K562 (cell line): ENCODE measurements around the gene METRNL. TPM values are rescaled to one million over a fixed set of nuclear protein-coding genes. Genes with fewer than 3 reads are reported as not detected.
A peak's percentile ranks its signal among the peaks of the same experiment; 100 is the strongest.

Experiments used
- ARID1B ChIP-seq: fragments of 450-650 bp; IDR thresholded peaks from 2 replicates; pipeline ENCODE4 v1.6.1; 2016; ENCODE audit warnings: antibody characterized with exemption, mild to moderate bottlenecking, inconsistent platforms
- CHD1 ChIP-seq: fragments of 200-600 bp; sonication (generic); IDR thresholded peaks from one replicate; pipeline ENCODE4 v1.6.1; 2012; ENCODE audit warnings: mild to moderate bottlenecking, moderate library complexity, low read length, inconsistent platforms
- EP300 ChIP-seq: IDR thresholded peaks from 2 replicates; pipeline ENCODE4 v1.6.1; 2012; ENCODE audit warnings: low read length, improper control_type of control experiment
- FOXA1 ChIP-seq: fragments of 450-650 bp; IDR thresholded peaks from 2 replicates; pipeline ENCODE4 v1.6.1; 2016; ENCODE audit warnings: mild to moderate bottlenecking, borderline replicate concordance
- FOXK2 ChIP-seq, 2 experiments: fragments of 450-650 bp; IDR thresholded peaks in 1 of 2; conservative IDR thresholded peaks in 1 of 2; 2 replicates each; pipeline ENCODE4 v1.6.1; 2016; ENCODE audit warnings: low read depth in 2 of 2, mild to moderate bottlenecking in 1 of 2
- GATAD2A ChIP-seq: fragments of 450-650 bp; IDR thresholded peaks from 2 replicates; pipeline ENCODE4 v1.6.1; 2017
- GTF2A2 ChIP-seq: IDR thresholded peaks from 2 replicates; pipeline ENCODE4 v1.6.1; 2016; ENCODE audit warnings: mild to moderate bottlenecking, missing genetic modification characterization, missing compliant biosample characterization
- HLTF ChIP-seq: fragments of 450-650 bp; IDR thresholded peaks from 2 replicates; pipeline ENCODE4 v1.6.1; 2016
- HOXB6 ChIP-seq: fragments of 250-450 bp; sonication (Bioruptor Pico); IDR thresholded peaks from 2 replicates; pipeline ENCODE4 v1.5.1; 2022; ENCODE audit warnings: mild to moderate bottlenecking, borderline replicate concordance
- PBX2 ChIP-seq, 2 experiments: IDR thresholded peaks in 1 of 2; conservative IDR thresholded peaks in 1 of 2; 2 replicates each; pipeline ENCODE4 v1.6.1; 2016; ENCODE audit warnings: low read depth in 2 of 2, mild to moderate bottlenecking in 1 of 2, missing compliant biosample characterization in 1 of 2, missing genetic modification characterization in 1 of 2, moderate library complexity in 1 of 2
- RAD21 ChIP-seq, 2 experiments: fragments of 250-450 bp in 1 of 2; fragments of 450-650 bp in 1 of 2; sonication (Bioruptor Pico) in 1 of 2; formaldehyde crosslinking in 1 of 2; IDR thresholded peaks in 1 of 2; conservative IDR thresholded peaks in 1 of 2; 2 replicates each; pipeline versions ENCODE4 v1.4.0 to v1.8.0; 2020 to 2022; ENCODE audit warnings: mild to moderate bottlenecking in 2 of 2, moderate library complexity in 1 of 2
- SRSF1 ChIP-seq: fragments of 200-400 bp; formaldehyde crosslinking; IDR thresholded peaks from 2 replicates; pipeline ENCODE4 v1.6.1; 2017; ENCODE audit warnings: mild to moderate bottlenecking, low read depth, low read length, moderate library complexity
- TCF3 ChIP-seq: sonication (generic); formaldehyde crosslinking; IDR thresholded peaks from 2 replicates; pipeline ENCODE4 v1.4.0; 2020; ENCODE audit warnings: mild to moderate bottlenecking, missing genetic modification reagents
- TEAD4 ChIP-seq, 2 experiments: sonication (generic) in 1 of 2; formaldehyde crosslinking in 1 of 2; IDR thresholded peaks; 2 replicates each; pipeline versions ENCODE4 v1.6.1 to v1.8.0; 2012 to 2022; ENCODE audit warnings: borderline replicate concordance in 1 of 2, inconsistent platforms in 1 of 2, low read length in 1 of 2, mild to moderate bottlenecking in 1 of 2, missing genetic modification reagents in 1 of 2
- TGIF2 ChIP-seq: sonication (generic); formaldehyde crosslinking; IDR thresholded peaks from 2 replicates; pipeline ENCODE4 v1.8.1; 2022; ENCODE audit warnings: mild to moderate bottlenecking, missing genetic modification reagents, moderate library complexity
- THAP7 ChIP-seq: fragments of 250-450 bp; sonication (Bioruptor Pico); IDR thresholded peaks from 2 replicates; pipeline ENCODE4 v1.5.0; 2021
- ZC3H4 ChIP-seq: sonication (generic); formaldehyde crosslinking; IDR thresholded peaks from 2 replicates; pipeline ENCODE4 v1.9.0; 2021; ENCODE audit warnings: missing genetic modification reagents, borderline replicate concordance
- ZNF174 ChIP-seq: fragments of 250-450 bp; sonication (Bioruptor Pico); IDR thresholded peaks from 2 replicates; pipeline ENCODE4 v1.4.0; 2020; ENCODE audit warnings: mild to moderate bottlenecking
- ZNF263 ChIP-seq: sonication (generic); formaldehyde crosslinking; IDR thresholded peaks from 2 replicates; pipeline ENCODE4 v1.8.0; 2022; ENCODE audit warnings: mild to moderate bottlenecking, missing genetic modification reagents, borderline replicate concordance
- ZNF277 ChIP-seq: fragments of 250-450 bp; sonication (Bioruptor Pico); IDR thresholded peaks from 2 replicates; pipeline ENCODE4 v1.8.0; 2022; ENCODE audit warnings: inconsistent platforms, mild to moderate bottlenecking, moderate library complexity, borderline replicate concordance
- ZNF766 ChIP-seq: fragments of 200-800 bp; sonication (Bioruptor generic); conservative IDR thresholded peaks from 2 replicates; pipeline ENCODE4 v1.6.1; 2016; ENCODE audit warnings: missing genetic modification characterization, missing compliant biosample characterization
- polyA plus RNA-seq, 8 experiments: library from polyadenylated mRNA; depleted of rRNA in 4 of 8; stranded (reverse) in 5 of 8; unstranded in 3 of 8; fragments of >200 nt; fragmentation: Nextera tagmentation in 2 of 8; fragmentation: Illumina TruSeq in 1 of 8; extraction: Ambion mirVana in 2 of 8; extraction: Trizol in 1 of 8; gene quantifications; 2 replicates each; pipeline versions ENCODE4 v1.2.1 to v1.2.3, GENCODE V29; 2011 to 2014; ENCODE audit warnings: inconsistent platforms in 1 of 8, missing spikeins in 1 of 8
- total RNA-seq, 7 experiments: library from RNA; depleted of rRNA in 6 of 7; stranded (reverse); fragments of >200 nt in 6 of 7; fragmentation: Illumina TruSeq in 2 of 7; extraction: Trizol in 2 of 7; gene quantifications; 2 replicates each; pipeline versions ENCODE4 v1.2.1 to v1.2.3, GENCODE V29; 2011 to 2021; ENCODE audit warnings: low replicate concordance in 1 of 7
- TF ChIP-seq, protein P1 (sequence below): fragments of 450-650 bp; conservative IDR thresholded peaks from 2 replicates; pipeline ENCODE4 v1.6.1; 2016; ENCODE audit warnings: missing genetic modification characterization, low read depth, mild to moderate bottlenecking, control low read depth, missing compliant biosample characterization

METRNL gene
- total and polyA plus RNA-seq, 9 of the 15 experiments (the other 6 are each of a cell fraction or from before 2014, with no cell fraction given), result 0.17 to 31.8 (median 2.9) TPM

- TF ChIP-seq ZC3H4 (CRISPR knock-in tag) (no peak), RAD21 (CRISPR knock-in tag; conservative IDR thresholded peaks at IDR 0.05 in 1 of 2, IDR thresholded peaks at IDR 0.05 in 1 of 2) (no peak), SRSF1 (no peak), EP300 (peak; percentile 39; the same call in 1 of the 2 replicates), ZNF263 (CRISPR knock-in tag) (no peak), HLTF (no peak), FOXA1 (no peak), ZNF277 (no peak), ARID1B (peak; percentile 75), CHD1 (no peak), TCF3 (CRISPR knock-in tag) (peak; percentile 75), TEAD4 (IDR thresholded peaks at IDR 0.05; ENCODE audit: low read length) (0 out of 2 replicates have a peak, but pooled peaks have one; percentile 41), TEAD4 (CRISPR knock-in tag; IDR thresholded peaks at IDR 0.05; ENCODE audit: borderline replicate concordance) (no peak), THAP7 (no peak), FOXK2 (conservative IDR thresholded peaks at IDR 0.05 in 1 of 2, IDR thresholded peaks at IDR 0.05 in 1 of 2; ENCODE audit: low read depth in 2 of 2) (no peak), GTF2A2 (no peak), GATAD2A (0 out of 2 replicates have a peak, but pooled peaks have one; percentile 51), ZNF174 (CRISPR knock-in tag) (no peak), TGIF2 (no peak), HOXB6 (no peak), PBX2 (CRISPR knock-in tag; IDR thresholded peaks at IDR 0.05; ENCODE audit: low read depth) (no peak), PBX2 (tag; conservative IDR thresholded peaks at IDR 0.05; ENCODE audit: low read depth) (no peak), ZNF766 (CRISPR knock-in tag) (no peak)
- TF ChIP-seq, protein P1, sequence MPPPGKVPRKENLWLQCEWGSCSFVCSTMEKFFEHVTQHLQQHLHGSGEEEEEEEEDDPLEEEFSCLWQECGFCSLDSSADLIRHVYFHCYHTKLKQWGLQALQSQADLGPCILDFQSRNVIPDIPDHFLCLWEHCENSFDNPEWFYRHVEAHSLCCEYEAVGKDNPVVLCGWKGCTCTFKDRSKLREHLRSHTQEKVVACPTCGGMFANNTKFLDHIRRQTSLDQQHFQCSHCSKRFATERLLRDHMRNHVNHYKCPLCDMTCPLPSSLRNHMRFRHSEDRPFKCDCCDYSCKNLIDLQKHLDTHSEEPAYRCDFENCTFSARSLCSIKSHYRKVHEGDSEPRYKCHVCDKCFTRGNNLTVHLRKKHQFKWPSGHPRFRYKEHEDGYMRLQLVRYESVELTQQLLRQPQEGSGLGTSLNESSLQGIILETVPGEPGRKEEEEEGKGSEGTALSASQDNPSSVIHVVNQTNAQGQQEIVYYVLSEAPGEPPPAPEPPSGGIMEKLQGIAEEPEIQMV, result no peak
These were observed 11.6 kb upstream of the METRNL start (continued) for GRCh38 chr17:83067718-83068261.
